ENCODE data around the gene LIPT2. TPM values are rescaled to one million over a fixed set of nuclear protein-coding genes. Genes with fewer than 3 reads are reported as not detected.
A peak's percentile ranks its signal among the peaks of the same experiment; 100 is the strongest.

The LIPT2 gene
- total and polyA plus RNA-seq, 4 donors: 2.3 to 7.9 (median 5.9) TPM

DNA sequence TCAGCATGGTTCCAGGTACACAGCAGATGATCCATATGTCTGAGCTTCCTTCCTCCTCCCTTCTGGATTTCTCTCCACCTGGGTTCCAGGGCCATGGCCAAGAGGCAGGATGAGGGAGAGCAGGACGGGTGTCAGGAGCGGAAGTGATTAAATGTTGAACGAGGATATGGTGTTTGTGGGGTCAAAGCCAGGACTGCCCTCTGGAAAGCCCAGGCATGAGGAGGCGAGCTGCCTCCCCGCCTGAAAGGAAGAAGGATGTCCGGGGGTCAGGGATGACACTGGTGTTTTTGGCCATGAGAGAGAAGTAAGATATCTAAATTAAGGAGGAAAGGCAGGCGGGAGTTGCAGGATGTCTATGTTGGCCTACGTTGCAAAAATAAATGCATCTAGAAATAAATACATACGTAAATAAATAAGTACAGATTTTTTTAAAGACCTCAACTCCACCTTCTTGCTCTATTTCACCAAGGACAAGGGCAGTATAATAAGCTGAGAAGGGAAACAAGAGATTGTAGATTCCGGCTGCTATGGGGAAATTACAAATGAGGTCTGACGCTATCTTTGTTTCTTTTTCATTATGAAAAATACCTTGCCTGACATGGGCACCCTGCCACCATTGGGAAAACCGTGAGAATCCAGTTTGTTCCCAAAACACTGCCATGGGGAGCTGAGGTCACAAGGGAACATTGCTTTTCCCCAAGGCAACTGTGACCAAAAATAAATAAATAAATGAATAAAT, 27.6 kb upstream of the LIPT2 start:
- no peak for DNase-seq (ENCODE audit: low spot score)
- H3K36me3 ChIP-seq (ENCODE audit: control insufficient read depth in 4 of 4, insufficient read depth in 3 of 4, low read depth in 1 of 4, low read length in 3 of 4): no peaks in the 10 kb centered on the region
- no peaks in the 10 kb centered on the region for H3K9me3 ChIP-seq (ENCODE audit: control insufficient read depth in 4 of 4, low read length in 3 of 4)
- H3K27ac ChIP-seq (ENCODE audit: low read depth in 1 of 2, low read length in 2 of 2): no peak overlapping the region
- peaks cover 0 to 4% (median 0%) of the 10 kb centered on the region in 4 donors for H3K4me1 ChIP-seq (ENCODE audit: control insufficient read depth in 4 of 4, insufficient read depth in 4 of 4, low read length in 3 of 4)
- H3K9ac ChIP-seq (ENCODE audit: low read depth in 1 of 2, low read length in 2 of 2): no peak overlapping the region
- no peaks in the 10 kb centered on the region for H3K27me3 ChIP-seq (ENCODE audit: control insufficient read depth in 4 of 4, insufficient read depth in 4 of 4, low read length in 3 of 4)
- TF ChIP-seq HNF4A (conservative IDR thresholded peaks at IDR 0.05) (no peak), NR2F2 (IDR thresholded peaks at IDR 0.05) (peak; percentile 84)
- TF ChIP-seq, protein P1, sequence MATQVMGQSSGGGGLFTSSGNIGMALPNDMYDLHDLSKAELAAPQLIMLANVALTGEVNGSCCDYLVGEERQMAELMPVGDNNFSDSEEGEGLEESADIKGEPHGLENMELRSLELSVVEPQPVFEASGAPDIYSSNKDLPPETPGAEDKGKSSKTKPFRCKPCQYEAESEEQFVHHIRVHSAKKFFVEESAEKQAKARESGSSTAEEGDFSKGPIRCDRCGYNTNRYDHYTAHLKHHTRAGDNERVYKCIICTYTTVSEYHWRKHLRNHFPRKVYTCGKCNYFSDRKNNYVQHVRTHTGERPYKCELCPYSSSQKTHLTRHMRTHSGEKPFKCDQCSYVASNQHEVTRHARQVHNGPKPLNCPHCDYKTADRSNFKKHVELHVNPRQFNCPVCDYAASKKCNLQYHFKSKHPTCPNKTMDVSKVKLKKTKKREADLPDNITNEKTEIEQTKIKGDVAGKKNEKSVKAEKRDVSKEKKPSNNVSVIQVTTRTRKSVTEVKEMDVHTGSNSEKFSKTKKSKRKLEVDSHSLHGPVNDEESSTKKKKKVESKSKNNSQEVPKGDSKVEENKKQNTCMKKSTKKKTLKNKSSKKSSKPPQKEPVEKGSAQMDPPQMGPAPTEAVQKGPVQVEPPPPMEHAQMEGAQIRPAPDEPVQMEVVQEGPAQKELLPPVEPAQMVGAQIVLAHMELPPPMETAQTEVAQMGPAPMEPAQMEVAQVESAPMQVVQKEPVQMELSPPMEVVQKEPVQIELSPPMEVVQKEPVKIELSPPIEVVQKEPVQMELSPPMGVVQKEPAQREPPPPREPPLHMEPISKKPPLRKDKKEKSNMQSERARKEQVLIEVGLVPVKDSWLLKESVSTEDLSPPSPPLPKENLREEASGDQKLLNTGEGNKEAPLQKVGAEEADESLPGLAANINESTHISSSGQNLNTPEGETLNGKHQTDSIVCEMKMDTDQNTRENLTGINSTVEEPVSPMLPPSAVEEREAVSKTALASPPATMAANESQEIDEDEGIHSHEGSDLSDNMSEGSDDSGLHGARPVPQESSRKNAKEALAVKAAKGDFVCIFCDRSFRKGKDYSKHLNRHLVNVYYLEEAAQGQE (IDR thresholded peaks at IDR 0.05): no peak
- no peak overlapping the region for H3K4me3 ChIP-seq (ENCODE audit: low read depth in 1 of 3, low read length in 3 of 3)
- WGBS: 79% methylated on average over 12 of the region's 12 CpGs

DNA sequence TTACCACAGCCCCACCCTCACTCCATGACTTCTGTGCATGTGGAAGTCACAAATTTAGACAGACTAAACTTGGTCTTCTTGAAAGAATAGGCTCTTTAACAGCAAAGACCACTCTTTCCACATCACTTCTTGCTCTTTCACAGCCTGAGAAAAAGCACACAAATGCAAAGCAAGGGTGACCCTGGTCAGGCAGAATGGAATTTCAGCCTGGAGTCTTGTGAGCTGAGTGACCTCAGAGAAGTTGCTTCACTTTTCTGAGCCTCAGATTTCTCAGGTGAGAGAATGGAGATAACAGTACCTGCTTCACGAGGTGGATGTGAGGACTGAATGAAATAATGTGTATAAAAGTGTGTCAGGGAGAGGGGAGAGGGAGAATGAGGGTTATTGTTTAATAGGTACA, 26.8 kb upstream of the LIPT2 start:
- no peak overlapping the region for H3K4me3 ChIP-seq (ENCODE audit: low read depth in 1 of 3, low read length in 3 of 3)
- 59% methylated on average over 1 of the region's 1 CpG for WGBS
- TF ChIP-seq, protein P2, sequence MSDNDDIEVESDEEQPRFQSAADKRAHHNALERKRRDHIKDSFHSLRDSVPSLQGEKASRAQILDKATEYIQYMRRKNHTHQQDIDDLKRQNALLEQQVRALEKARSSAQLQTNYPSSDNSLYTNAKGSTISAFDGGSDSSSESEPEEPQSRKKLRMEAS (IDR thresholded peaks at IDR 0.05): no peak
- TF ChIP-seq, protein P3, sequence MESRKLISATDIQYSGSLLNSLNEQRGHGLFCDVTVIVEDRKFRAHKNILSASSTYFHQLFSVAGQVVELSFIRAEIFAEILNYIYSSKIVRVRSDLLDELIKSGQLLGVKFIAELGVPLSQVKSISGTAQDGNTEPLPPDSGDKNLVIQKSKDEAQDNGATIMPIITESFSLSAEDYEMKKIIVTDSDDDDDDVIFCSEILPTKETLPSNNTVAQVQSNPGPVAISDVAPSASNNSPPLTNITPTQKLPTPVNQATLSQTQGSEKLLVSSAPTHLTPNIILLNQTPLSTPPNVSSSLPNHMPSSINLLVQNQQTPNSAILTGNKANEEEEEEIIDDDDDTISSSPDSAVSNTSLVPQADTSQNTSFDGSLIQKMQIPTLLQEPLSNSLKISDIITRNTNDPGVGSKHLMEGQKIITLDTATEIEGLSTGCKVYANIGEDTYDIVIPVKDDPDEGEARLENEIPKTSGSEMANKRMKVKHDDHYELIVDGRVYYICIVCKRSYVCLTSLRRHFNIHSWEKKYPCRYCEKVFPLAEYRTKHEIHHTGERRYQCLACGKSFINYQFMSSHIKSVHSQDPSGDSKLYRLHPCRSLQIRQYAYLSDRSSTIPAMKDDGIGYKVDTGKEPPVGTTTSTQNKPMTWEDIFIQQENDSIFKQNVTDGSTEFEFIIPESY (IDR thresholded peaks at IDR 0.05): no peak
- no peak for TF ChIP-seq HNF4A (conservative IDR thresholded peaks at IDR 0.05)
- no peak for TF ChIP-seq SP1 (IDR thresholded peaks at IDR 0.05)
- no peak for TF ChIP-seq GABPA (IDR thresholded peaks at IDR 0.05 in 1 of 2, conservative IDR thresholded peaks at IDR 0.05 in 1 of 2)
- TF ChIP-seq NR2F2 (IDR thresholded peaks at IDR 0.05): no peak
- TF ChIP-seq RAD21 (IDR thresholded peaks at IDR 0.05): no peak
- no peak for TF ChIP-seq FOXA1 (IDR thresholded peaks at IDR 0.05)
- TF ChIP-seq JUND (IDR thresholded peaks at IDR 0.05): no peak
- TF ChIP-seq, protein P4, sequence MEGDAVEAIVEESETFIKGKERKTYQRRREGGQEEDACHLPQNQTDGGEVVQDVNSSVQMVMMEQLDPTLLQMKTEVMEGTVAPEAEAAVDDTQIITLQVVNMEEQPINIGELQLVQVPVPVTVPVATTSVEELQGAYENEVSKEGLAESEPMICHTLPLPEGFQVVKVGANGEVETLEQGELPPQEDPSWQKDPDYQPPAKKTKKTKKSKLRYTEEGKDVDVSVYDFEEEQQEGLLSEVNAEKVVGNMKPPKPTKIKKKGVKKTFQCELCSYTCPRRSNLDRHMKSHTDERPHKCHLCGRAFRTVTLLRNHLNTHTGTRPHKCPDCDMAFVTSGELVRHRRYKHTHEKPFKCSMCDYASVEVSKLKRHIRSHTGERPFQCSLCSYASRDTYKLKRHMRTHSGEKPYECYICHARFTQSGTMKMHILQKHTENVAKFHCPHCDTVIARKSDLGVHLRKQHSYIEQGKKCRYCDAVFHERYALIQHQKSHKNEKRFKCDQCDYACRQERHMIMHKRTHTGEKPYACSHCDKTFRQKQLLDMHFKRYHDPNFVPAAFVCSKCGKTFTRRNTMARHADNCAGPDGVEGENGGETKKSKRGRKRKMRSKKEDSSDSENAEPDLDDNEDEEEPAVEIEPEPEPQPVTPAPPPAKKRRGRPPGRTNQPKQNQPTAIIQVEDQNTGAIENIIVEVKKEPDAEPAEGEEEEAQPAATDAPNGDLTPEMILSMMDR (IDR thresholded peaks at IDR 0.05; ENCODE audit: low read depth, low read length, missing input control): no peak
- TF ChIP-seq HNF4G (IDR thresholded peaks at IDR 0.05): no peak
- TF ChIP-seq EGR1 (IDR thresholded peaks at IDR 0.05; ENCODE audit: low read depth in 2 of 2): no peak
- no peak for TF ChIP-seq TAF1 (conservative IDR thresholded peaks at IDR 0.05)
- TF ChIP-seq, protein P1 (IDR thresholded peaks at IDR 0.05): no peak
- no peak for TF ChIP-seq FOXA2 (IDR thresholded peaks at IDR 0.05)
- H3K4me1 ChIP-seq (ENCODE audit: control insufficient read depth in 4 of 4, insufficient read depth in 4 of 4, low read length in 3 of 4): peaks cover 0 to 4% (median 0%) of the 10 kb centered on the region in 4 donors
- no peaks in the 10 kb centered on the region for H3K36me3 ChIP-seq (ENCODE audit: control insufficient read depth in 4 of 4, insufficient read depth in 3 of 4, low read depth in 1 of 4, low read length in 3 of 4)
- H3K27me3 ChIP-seq (ENCODE audit: control insufficient read depth in 4 of 4, insufficient read depth in 4 of 4, low read length in 3 of 4): no peaks in the 10 kb centered on the region
- no peak overlapping the region for H3K9ac ChIP-seq (ENCODE audit: low read depth in 1 of 2, low read length in 2 of 2)
- no peak overlapping the region for H3K27ac ChIP-seq (ENCODE audit: low read depth in 1 of 2, low read length in 2 of 2)
- no peak for DNase-seq (ENCODE audit: low spot score)
- no peaks in the 10 kb centered on the region for H3K9me3 ChIP-seq (ENCODE audit: control insufficient read depth in 4 of 4, low read length in 3 of 4)
